Omental fat pad (tissue), 4 donors: ENCODE data around the gene RNF112. TPM values are rescaled to one million over a fixed set of nuclear protein-coding genes. Genes with fewer than 3 reads are reported as not detected.
"Not testable (repeated sequence)": the region's sequence is repeated elsewhere in the genome, so short reads cannot be mapped to it uniquely, and the experiment has no call there.

ENCODE experiments used
- ATAC-seq: fragments of 150-250 bp; one replicate; pipeline ENCODE4 v1.9.1; 2016; ENCODE audit warnings: mild to moderate bottlenecking, moderate library complexity; ENCODE audit not compliant: low FRiP score
- DNase-seq: peaks from one replicate; pipeline ENCODE4 v3.0.0-alpha.2; 2019; ENCODE audit warnings: low spot score
- total RNA-seq, 4 donors: library from RNA; depleted of rRNA; stranded (reverse); fragments of >200 nt; gene quantifications; one replicate each; pipeline ENCODE4 v1.1.0, GENCODE V29; 2016
- TF ChIP-seq, protein P1 (sequence below), 3 donors: fragments of 450-650 bp; IDR thresholded peaks; one replicate each; pipeline ENCODE4 v1.5.1; 2016 to 2017; ENCODE audit warnings: antibody characterized with exemption in 3 of 3, mild to moderate bottlenecking in 3 of 3, moderate library complexity in 2 of 3

RNF112 gene
- total RNA-seq, 4 donors from 2014 or later: 0.44 to 3.0 (median 1.7) TPM

GRCh38 chr17:19457046-19457445 is 46.0 kb downstream of the RNF112 start:
- ATAC-seq (no peak), DNase-seq (no peak)
- TF ChIP-seq, protein P1, sequence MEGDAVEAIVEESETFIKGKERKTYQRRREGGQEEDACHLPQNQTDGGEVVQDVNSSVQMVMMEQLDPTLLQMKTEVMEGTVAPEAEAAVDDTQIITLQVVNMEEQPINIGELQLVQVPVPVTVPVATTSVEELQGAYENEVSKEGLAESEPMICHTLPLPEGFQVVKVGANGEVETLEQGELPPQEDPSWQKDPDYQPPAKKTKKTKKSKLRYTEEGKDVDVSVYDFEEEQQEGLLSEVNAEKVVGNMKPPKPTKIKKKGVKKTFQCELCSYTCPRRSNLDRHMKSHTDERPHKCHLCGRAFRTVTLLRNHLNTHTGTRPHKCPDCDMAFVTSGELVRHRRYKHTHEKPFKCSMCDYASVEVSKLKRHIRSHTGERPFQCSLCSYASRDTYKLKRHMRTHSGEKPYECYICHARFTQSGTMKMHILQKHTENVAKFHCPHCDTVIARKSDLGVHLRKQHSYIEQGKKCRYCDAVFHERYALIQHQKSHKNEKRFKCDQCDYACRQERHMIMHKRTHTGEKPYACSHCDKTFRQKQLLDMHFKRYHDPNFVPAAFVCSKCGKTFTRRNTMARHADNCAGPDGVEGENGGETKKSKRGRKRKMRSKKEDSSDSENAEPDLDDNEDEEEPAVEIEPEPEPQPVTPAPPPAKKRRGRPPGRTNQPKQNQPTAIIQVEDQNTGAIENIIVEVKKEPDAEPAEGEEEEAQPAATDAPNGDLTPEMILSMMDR (IDR thresholded peaks at IDR 0.05): no peak

- DNase-seq: no peak
- ATAC-seq: no peak
- TF ChIP-seq, protein P1 (IDR thresholded peaks at IDR 0.05): no peak
These were observed 46.8 kb downstream of the RNF112 start for GRCh38 chr17:19457830-19458271.

- DNase-seq, ATAC-seq: not testable (repeated sequence)
These were observed 47.4 kb downstream of the RNF112 start for GRCh38 chr17:19458481-19458880.

GRCh38 chr17:19459018-19459655 is 48.1 kb downstream of the RNF112 start:
- ATAC-seq, DNase-seq: not testable (repeated sequence)

GRCh38 chr17:19460700-19461099 is 49.7 kb downstream of the RNF112 start:
- ATAC-seq (no peak), DNase-seq (no peak)
- TF ChIP-seq, protein P1 (IDR thresholded peaks at IDR 0.05): no peak

DNA sequence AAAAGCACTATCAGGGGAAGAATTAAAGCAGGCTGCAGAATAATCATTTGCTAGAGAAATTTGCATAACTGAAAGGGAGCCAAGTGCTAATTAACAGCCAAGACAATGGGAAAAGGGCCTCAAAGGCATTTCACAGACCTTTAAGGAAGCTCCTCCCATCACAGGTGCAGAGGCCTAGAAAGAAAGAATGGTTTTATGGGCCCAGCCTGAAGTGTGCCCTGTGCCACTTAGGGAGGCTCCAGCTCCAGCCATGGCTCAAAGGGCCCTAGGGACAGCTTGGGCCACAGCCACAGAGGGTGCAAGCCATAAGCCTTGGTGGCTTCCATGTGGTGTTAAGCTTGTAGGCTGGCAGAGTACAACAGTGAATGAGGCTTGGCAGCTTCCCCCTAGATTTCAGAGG is 50.1 kb downstream of the RNF112 start:
- ATAC-seq: no peak
- TF ChIP-seq, protein P1 (IDR thresholded peaks at IDR 0.05): no peak
- DNase-seq: no peak

GRCh38 chr17:19461681-19462080 is 50.6 kb downstream of the RNF112 start:
- ATAC-seq (no peak), DNase-seq (no peak)
- TF ChIP-seq, protein P1 (IDR thresholded peaks at IDR 0.05): no peak

DNA sequence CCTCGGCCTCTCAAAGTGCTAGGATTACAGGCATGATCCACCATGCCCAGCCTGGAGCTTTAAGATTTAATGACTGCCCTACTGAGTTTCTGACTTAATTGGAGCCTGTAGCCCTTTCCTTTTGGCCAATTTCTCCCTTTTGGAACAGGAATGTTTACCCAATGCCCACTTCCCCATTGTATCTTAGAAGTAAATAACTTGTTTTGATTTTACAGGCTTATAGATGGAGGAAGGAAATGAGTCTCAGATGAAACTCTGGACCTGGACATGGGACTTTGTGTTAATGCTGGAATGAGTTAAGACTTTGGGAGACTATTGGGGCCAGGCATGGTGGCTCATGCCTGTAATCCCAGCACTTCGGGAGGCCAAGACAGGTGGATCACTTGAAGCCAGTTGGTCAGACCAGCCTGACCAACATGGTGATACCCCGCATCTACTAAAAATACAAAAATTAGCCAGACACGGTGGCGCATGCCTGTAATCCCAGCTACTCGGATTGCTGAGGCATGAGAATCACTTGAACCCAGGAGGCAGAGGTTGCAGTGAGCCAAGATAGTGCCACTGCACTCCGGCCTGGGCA is 51.5 kb downstream of the RNF112 start:
- DNase-seq, ATAC-seq: not testable (repeated sequence)
